PC-9 (cell line): Measurements from ENCODE around the gene NADK.

Source experiments
- EZH2 ChIP-seq: fragments of 200-600 bp; sonication (generic); IDR thresholded peaks from 2 replicates; pipeline ENCODE4 v1.8.0; 2017; ENCODE audit warnings: antibody characterized with exemption, low read depth
- TF ChIP-seq, protein P1 (sequence below): fragments of 200-600 bp; sonication (generic); conservative IDR thresholded peaks from 2 replicates; pipeline ENCODE4 v1.6.1; 2017; ENCODE audit warnings: mixed run types, antibody characterized with exemption, mild to moderate bottlenecking, moderate library complexity

DNA sequence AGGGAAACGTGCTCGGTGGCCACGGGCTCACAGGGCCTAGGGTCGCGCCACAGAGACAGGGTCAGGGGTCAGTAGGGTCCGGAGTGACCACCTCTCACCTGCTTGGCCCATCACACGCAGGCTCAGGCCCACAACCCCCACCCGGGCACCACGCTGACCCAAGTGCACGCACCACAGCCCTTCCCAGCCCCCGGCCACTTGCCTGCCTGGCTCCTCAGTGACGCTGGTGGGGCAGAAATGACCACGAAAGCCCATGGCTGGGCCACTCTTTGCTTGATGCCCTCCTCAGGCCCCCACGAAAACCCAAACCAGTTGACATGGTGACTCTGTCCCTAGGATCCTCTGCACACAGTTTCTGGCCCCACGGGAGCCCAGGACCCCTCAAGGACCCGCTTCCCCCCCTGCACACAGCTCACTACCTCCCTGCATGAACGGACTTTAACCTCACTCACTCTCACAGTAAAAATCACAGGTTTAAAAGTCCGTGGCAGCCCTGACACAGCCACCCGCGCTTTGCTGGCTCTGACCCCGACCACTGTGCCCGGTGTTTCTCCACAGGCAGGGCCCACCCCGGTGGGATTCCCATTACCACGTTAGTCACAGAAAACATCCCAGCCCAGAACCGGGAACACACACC, 20.7 kb downstream of the NADK start:
- no peak for TF ChIP-seq EZH2
- TF ChIP-seq, protein P1, sequence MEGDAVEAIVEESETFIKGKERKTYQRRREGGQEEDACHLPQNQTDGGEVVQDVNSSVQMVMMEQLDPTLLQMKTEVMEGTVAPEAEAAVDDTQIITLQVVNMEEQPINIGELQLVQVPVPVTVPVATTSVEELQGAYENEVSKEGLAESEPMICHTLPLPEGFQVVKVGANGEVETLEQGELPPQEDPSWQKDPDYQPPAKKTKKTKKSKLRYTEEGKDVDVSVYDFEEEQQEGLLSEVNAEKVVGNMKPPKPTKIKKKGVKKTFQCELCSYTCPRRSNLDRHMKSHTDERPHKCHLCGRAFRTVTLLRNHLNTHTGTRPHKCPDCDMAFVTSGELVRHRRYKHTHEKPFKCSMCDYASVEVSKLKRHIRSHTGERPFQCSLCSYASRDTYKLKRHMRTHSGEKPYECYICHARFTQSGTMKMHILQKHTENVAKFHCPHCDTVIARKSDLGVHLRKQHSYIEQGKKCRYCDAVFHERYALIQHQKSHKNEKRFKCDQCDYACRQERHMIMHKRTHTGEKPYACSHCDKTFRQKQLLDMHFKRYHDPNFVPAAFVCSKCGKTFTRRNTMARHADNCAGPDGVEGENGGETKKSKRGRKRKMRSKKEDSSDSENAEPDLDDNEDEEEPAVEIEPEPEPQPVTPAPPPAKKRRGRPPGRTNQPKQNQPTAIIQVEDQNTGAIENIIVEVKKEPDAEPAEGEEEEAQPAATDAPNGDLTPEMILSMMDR: no peak
